ENCODE results near the gene PNMA1.

The PNMA1 gene

DNA sequence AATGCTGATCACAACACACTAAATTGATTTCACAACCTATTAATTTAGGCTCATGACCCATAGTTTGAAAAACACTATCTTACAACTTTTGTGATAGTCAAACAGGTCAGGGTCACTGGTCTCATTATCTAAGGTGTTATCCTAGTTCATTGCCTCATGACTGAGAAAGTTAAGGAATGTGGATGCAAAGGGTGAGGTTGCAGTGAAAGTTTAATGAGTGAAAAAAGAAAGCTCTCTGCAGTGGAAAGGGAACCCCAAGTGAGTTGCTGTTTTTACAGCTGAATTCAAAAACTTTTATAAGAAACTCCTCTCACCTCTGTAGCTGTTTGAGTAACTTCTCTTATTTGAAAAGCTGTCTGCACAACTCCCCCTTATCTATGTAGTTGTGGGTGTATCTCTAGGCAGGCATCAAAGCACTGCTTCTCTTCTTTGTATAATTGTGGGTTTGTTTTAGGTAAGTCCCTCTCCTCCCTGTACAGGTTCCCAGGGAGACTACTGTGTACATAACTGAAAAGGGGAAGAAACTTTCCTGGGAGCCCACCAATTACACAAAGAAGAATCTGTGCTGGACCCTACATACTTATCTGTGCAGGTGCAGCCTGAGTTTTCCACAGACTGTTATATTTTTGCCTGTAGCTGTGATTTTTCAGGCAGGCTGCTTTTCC lies 50.5 kb downstream of the PNMA1 start:
- DNase-seq (ENCODE audit: low read depth) = no peak

DNA sequence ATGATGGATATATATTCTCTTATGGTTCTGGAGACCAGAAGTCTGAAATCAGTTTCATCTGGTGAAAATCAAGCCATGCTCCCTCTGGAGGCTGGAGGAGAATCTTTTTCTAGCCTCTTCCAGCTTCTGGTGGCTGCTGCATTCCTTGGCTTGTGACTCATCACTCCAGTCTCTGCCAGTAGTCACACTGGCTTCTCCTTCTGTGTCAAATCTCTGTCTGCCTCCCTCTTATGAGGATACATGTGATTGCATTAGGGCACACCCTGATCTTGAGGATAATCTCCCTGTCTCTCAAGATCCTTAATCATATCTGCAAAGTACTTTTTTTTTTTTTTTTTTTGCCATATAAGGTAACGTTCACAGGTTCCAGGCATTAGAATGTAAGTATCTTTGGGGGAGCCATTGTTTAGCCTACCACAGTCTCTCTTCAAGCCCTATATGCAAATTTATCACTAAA lies 51.7 kb downstream of the PNMA1 start:
- peak; percentile 85 for DNase-seq (ENCODE audit: low read depth)

DNA sequence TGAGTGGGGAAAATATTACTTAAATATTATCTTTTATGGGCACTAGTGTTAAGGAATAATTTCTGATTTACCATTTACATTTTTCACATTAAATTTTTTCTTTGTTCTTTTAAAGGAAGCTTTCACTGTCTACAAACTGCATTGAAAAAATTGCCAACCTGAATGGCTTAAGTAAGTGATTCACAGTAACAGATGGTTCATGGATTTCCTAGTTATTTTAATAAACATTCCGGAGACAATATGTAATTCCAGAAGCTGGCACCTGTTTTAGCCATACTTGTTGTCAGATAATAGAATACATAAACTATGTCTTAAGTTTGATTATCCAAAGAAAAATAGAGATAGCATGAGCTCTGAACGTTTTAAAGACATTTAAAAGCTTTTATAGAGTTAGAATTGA lies 52.3 kb downstream of the PNMA1 start:
- DNase-seq (ENCODE audit: low read depth) = no peak

All from GM04503 (cell line).